H9 (cell line): ENCODE measurements around the gene EPS8L1. TPM values are rescaled to one million over a fixed set of nuclear protein-coding genes. Genes with fewer than 3 reads are reported as not detected.

Experiments used
- DNase-seq: peaks from one replicate; pipeline ENCODE4 v3.0.0-alpha.2; 2017
- H2AFZ ChIP-seq: one replicate; pipeline ENCODE4 v1.6.1; 2013; ENCODE audit warnings: mild to moderate bottlenecking, low read length, control low read depth, moderate library complexity
- H2AK5ac ChIP-seq: 2 replicates; pipeline ENCODE4 v1.6.1; 2013; ENCODE audit warnings: low read length, control low read depth, mixed read lengths; ENCODE audit not compliant: insufficient read length
- H2BK120ac ChIP-seq: one replicate; pipeline ENCODE4 v1.6.1; 2013; ENCODE audit warnings: low read depth, mild to moderate bottlenecking, low read length, control low read depth, inconsistent platforms; ENCODE audit not compliant: poor library complexity, severe bottlenecking
- H2BK12ac ChIP-seq: 2 replicates; pipeline ENCODE4 v1.6.1; 2013; ENCODE audit warnings: low read length, control low read depth, mixed read lengths, low read depth; ENCODE audit not compliant: insufficient read length
- H2BK15ac ChIP-seq: 2 replicates; pipeline ENCODE4 v1.6.1; 2013; ENCODE audit warnings: low read depth, low read length, control low read depth
- H2BK20ac ChIP-seq: one replicate; pipeline ENCODE4 v1.6.1; 2013; ENCODE audit warnings: low read depth, mild to moderate bottlenecking, low read length, control low read depth, inconsistent platforms; ENCODE audit not compliant: poor library complexity, severe bottlenecking
- H2BK5ac ChIP-seq: 2 replicates; pipeline ENCODE4 v1.6.1; 2013; ENCODE audit warnings: low read length, control low read depth, mixed read lengths; ENCODE audit not compliant: insufficient read length
- H3K14ac ChIP-seq: 2 replicates; pipeline ENCODE4 v1.6.1; 2013; ENCODE audit warnings: low read length, control low read depth; ENCODE audit not compliant: insufficient read depth
- H3K18ac ChIP-seq: 2 replicates; pipeline ENCODE4 v1.6.1; 2013; ENCODE audit warnings: low read depth, mild to moderate bottlenecking, mixed read lengths, low read length, control low read depth; ENCODE audit not compliant: insufficient read length
- H3K23ac ChIP-seq: 2 replicates; pipeline ENCODE4 v1.6.1; 2013; ENCODE audit warnings: low read length, control low read depth, mixed read lengths, low read depth; ENCODE audit not compliant: insufficient read length
- H3K23me2 ChIP-seq: 2 replicates; pipeline ENCODE4 v1.6.1; 2013; ENCODE audit warnings: low read depth, mild to moderate bottlenecking, mixed read lengths, low read length, control low read depth; ENCODE audit not compliant: insufficient read length, poor library complexity, severe bottlenecking
- H3K27ac ChIP-seq: 2 replicates; pipeline ENCODE4 v1.5.1; 2013; ENCODE audit warnings: low read length, control low read depth, mixed read lengths, low read depth; ENCODE audit not compliant: insufficient read length
- H3K27me3 ChIP-seq: 2 replicates; pipeline ENCODE4 v1.6.1; 2013; ENCODE audit warnings: low read length, control low read depth, inconsistent platforms; ENCODE audit not compliant: insufficient read depth
- H3K4ac ChIP-seq: 2 replicates; pipeline ENCODE4 v1.6.1; 2013; ENCODE audit warnings: low read depth, mild to moderate bottlenecking, control low read depth, inconsistent platforms, low read length, moderate library complexity
- H3K4me1 ChIP-seq: 2 replicates; pipeline ENCODE4 v1.6.1; 2013; ENCODE audit warnings: low read length, control low read depth, inconsistent platforms; ENCODE audit not compliant: insufficient read depth
- H3K4me2 ChIP-seq: 2 replicates; pipeline ENCODE4 v1.6.1; 2013; ENCODE audit warnings: low read length, control low read depth, mixed read lengths; ENCODE audit not compliant: insufficient read length, insufficient read depth
- H3K56ac ChIP-seq: 2 replicates; pipeline ENCODE4 v1.6.1; 2013; ENCODE audit warnings: low read depth, mild to moderate bottlenecking, mixed read lengths, low read length, control low read depth; ENCODE audit not compliant: insufficient read length
- H3K79me1 ChIP-seq: 2 replicates; pipeline ENCODE4 v1.6.1; 2013; ENCODE audit warnings: low read depth, mild to moderate bottlenecking, moderate library complexity, low read length, control low read depth, inconsistent platforms; ENCODE audit not compliant: insufficient read depth, poor library complexity, severe bottlenecking
- H3K79me2 ChIP-seq: 2 replicates; pipeline ENCODE4 v1.6.1; 2013; ENCODE audit warnings: low read length, control low read depth, inconsistent platforms; ENCODE audit not compliant: insufficient read depth
- H3K9ac ChIP-seq: 2 replicates; pipeline ENCODE4 v1.6.1; 2013; ENCODE audit warnings: low read length, control low read depth, mixed read lengths; ENCODE audit not compliant: insufficient read length; ENCODE audit errors: extremely low read depth
- H3K9me3 ChIP-seq: one replicate; pipeline ENCODE4 v1.6.1; 2013; ENCODE audit warnings: low read depth, low read length, inconsistent platforms; ENCODE audit not compliant: control insufficient read depth
- H3T11ph ChIP-seq: one replicate; pipeline ENCODE4 v1.6.1; 2013; ENCODE audit warnings: mild to moderate bottlenecking, low read length, control low read depth, inconsistent platforms
- H4K20me1 ChIP-seq: one replicate; pipeline ENCODE4 v1.6.1; 2013; ENCODE audit not compliant: control insufficient read depth, insufficient read length, insufficient read depth
- H4K5ac ChIP-seq: 2 replicates; pipeline ENCODE4 v1.6.1; 2013; ENCODE audit warnings: low read depth, mild to moderate bottlenecking, mixed read lengths, low read length, control low read depth; ENCODE audit not compliant: insufficient read length
- H4K8ac ChIP-seq: replicated peaks from 2 replicates; pipeline ENCODE4 v1.6.1; 2013; ENCODE audit warnings: low read length, control low read depth, mixed read lengths, low read depth; ENCODE audit not compliant: insufficient read length
- H4K91ac ChIP-seq: 2 replicates; pipeline ENCODE4 v1.6.1; 2013; ENCODE audit warnings: low read depth, mild to moderate bottlenecking, moderate library complexity, mixed read lengths, low read length, control low read depth; ENCODE audit not compliant: insufficient read length
- H3K27ac Mint-ChIP-seq, 3 experiments: 2 replicates in 2 of 3; 3 replicates in 1 of 3; pipeline ENCODE4 v1.8.0; 2020 to 2021; ENCODE audit warnings: mixed read lengths in 3 of 3, mild to moderate bottlenecking in 1 of 3, moderate library complexity in 1 of 3
- H3K27me3 Mint-ChIP-seq: 2 replicates; pipeline ENCODE4 v1.8.0; 2021; ENCODE audit warnings: low read depth, mild to moderate bottlenecking, moderate library complexity, mixed read lengths
- H3K36me3 Mint-ChIP-seq, 3 experiments: 2 replicates in 2 of 3; 3 replicates in 1 of 3; pipeline ENCODE4 v1.8.0; 2020 to 2021; ENCODE audit warnings: low read depth in 3 of 3, mixed read lengths in 3 of 3; ENCODE audit not compliant: insufficient read depth in 1 of 3
- H3K4me1 Mint-ChIP-seq, 2 experiments: 2 replicates each; pipeline ENCODE4 v1.8.0; 2020; ENCODE audit warnings: mixed read lengths in 2 of 2
- H3K4me3 Mint-ChIP-seq, 2 experiments: 2 replicates in 1 of 2; 3 replicates in 1 of 2; pipeline ENCODE4 v1.8.0; 2020 to 2021; ENCODE audit warnings: mild to moderate bottlenecking in 2 of 2, mixed read lengths in 2 of 2, moderate library complexity in 1 of 2
- H3K9me3 Mint-ChIP-seq, 2 experiments: 2 replicates in 1 of 2; 3 replicates in 1 of 2; pipeline ENCODE4 v1.8.0; 2020; ENCODE audit warnings: mild to moderate bottlenecking in 2 of 2, mixed read lengths in 2 of 2, moderate library complexity in 1 of 2
- CTCF ChIP-seq: fragments of 200-600 bp; sonication (generic); conservative IDR thresholded peaks from 3 replicates; pipeline ENCODE4 v1.8.0; 2021; ENCODE audit warnings: antibody characterized with exemption, mild to moderate bottlenecking
- WGBS: extraction: QIAGEN DNeasy Blood & Tissue Kit; methylation state at CpG from one replicate; pipeline ENCODE4 v1.1.7; 2013; ENCODE audit warnings: missing lambda C conversion rate, low lambda C conversion rate, mixed read lengths; ENCODE audit not compliant: insufficient read length; ENCODE audit errors: extremely low coverage; 5-methylcytosine and 5-hydroxymethylcytosine counted together
- total RNA-seq: library from RNA; stranded (reverse); gene quantifications from 2 replicates; pipeline ENCODE4 v1.2.1, GENCODE V29; 2021

EPS8L1 gene
- total RNA-seq, 1 experiment from 2014 or later: 24.0 TPM

- Histone ChIP-seq H2BK5ac (no peak overlapping the region), H3K4me2 (peak overlapping the region; percentile 77), H4K91ac (no peak overlapping the region), H3K79me2 (no peaks in the 10 kb centered on the region), H3K79me1 (no peaks in the 10 kb centered on the region), H3K18ac (no peak overlapping the region), H3K23me2 (peaks cover 22% of the 10 kb centered on the region), H3K14ac (no peak overlapping the region), H2AK5ac (no peak overlapping the region), H4K8ac (no peak overlapping the region), H4K5ac (no peak overlapping the region), H2AFZ (no peak overlapping the region), H3K23ac (no peak overlapping the region), H3K27ac (no peak overlapping the region), H2BK120ac (no peak overlapping the region), H4K20me1 (no peaks in the 10 kb centered on the region), H3T11ph (no peak overlapping the region), H3K27me3 (no peaks in the 10 kb centered on the region; the same call in 1 of the 2 replicates), H3K56ac (no peak overlapping the region), H2BK20ac (no peak overlapping the region), H3K9ac (no peak overlapping the region), H3K4me1 (peaks cover 4% of the 10 kb centered on the region; the same call in 1 of the 2 replicates), H3K9me3 (no peaks in the 10 kb centered on the region), H2BK12ac (no peak overlapping the region), H2BK15ac (no peak overlapping the region), H3K4ac (no peak overlapping the region)
- no CpG with 5 or more reads among the region's 60 CpGs for WGBS
- Mint-ChIP-seq H3K27ac (peak overlapping the region in 2 of 3 experiments; percentile 76 to 89; a peak in 2 of 7 replicates), H3K4me1 (peaks cover 21 to 49% of the 10 kb centered on the region in 2 experiments), H3K36me3 (peaks cover 7 to 11% (median 10%) of the 10 kb centered on the region in 3 experiments), H3K9me3 (peaks cover 0 to 3% of the 10 kb centered on the region in 2 experiments; a peak in 1 of 5 replicates), H3K27me3 (peaks cover 67% of the 10 kb centered on the region), H3K4me3 (peak overlapping the region; percentile 73 to 87)
- DNase-seq: peak; percentile 99
- no peak for TF ChIP-seq CTCF
Observed at GRCh38 chr19:55080968-55081769, 5.5 kb downstream of the EPS8L1 start.
